Measurements from ENCODE around the gene BTAF1.

Gene BTAF1

DNA sequence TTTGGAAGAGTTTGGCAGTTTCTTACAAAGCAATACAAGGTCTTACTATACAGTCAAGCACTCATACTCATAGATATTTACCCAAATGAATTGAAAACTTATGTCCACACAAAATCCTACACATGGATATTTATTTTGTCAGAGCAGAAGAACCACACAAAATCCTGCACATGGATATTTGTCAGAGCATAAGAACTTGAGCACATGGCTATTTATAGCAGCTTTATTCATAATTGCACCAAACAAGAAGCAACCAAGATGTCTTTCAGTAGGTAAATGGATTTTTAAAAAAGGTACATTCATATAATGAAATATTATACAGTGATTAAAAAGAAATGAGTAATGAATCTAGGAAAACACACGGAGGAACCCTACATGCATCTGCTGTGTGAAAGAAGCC lies 115.4 kb downstream of the BTAF1 start:
- no peaks in the 10 kb centered on the region for H3K79me2 ChIP-seq (ENCODE audit: control insufficient read depth, low read length)
- 0 out of 2 replicates have a peak, but pooled peaks cover 3% of the 10 kb centered on the region for H3F3A ChIP-seq (ENCODE audit: control insufficient read depth, insufficient read depth)
- peaks cover 8% of the 10 kb centered on the region for H3K27me3 ChIP-seq (ENCODE audit: control insufficient read depth, low read length)
- no peaks in the 10 kb centered on the region for H4K20me1 ChIP-seq (ENCODE audit: control insufficient read depth, insufficient read depth, low read depth, low read length)
- TF ChIP-seq EZH2phosphoT487 (IDR thresholded peaks at IDR 0.05; ENCODE audit: borderline replicate concordance, low read length): no peak
- TF ChIP-seq, protein P1, sequence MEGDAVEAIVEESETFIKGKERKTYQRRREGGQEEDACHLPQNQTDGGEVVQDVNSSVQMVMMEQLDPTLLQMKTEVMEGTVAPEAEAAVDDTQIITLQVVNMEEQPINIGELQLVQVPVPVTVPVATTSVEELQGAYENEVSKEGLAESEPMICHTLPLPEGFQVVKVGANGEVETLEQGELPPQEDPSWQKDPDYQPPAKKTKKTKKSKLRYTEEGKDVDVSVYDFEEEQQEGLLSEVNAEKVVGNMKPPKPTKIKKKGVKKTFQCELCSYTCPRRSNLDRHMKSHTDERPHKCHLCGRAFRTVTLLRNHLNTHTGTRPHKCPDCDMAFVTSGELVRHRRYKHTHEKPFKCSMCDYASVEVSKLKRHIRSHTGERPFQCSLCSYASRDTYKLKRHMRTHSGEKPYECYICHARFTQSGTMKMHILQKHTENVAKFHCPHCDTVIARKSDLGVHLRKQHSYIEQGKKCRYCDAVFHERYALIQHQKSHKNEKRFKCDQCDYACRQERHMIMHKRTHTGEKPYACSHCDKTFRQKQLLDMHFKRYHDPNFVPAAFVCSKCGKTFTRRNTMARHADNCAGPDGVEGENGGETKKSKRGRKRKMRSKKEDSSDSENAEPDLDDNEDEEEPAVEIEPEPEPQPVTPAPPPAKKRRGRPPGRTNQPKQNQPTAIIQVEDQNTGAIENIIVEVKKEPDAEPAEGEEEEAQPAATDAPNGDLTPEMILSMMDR (IDR thresholded peaks at IDR 0.05; ENCODE audit: low read depth, low read length, poor library complexity, severe bottlenecking): no peak
- H3K4me2 ChIP-seq (ENCODE audit: low read length): no peak overlapping the region
- H3K36me3 ChIP-seq (ENCODE audit: control insufficient read depth, low read length): no peaks in the 10 kb centered on the region
- no peaks in the 10 kb centered on the region for H3K9me3 ChIP-seq (ENCODE audit: control insufficient read depth, insufficient read depth, low read length)
- H3K27ac ChIP-seq (ENCODE audit: low read depth, low read length): no peak overlapping the region
- 0 out of 2 replicates have a peak, but pooled peaks cover 4% of the 10 kb centered on the region for H3K4me1 ChIP-seq (ENCODE audit: control insufficient read depth, low read length)
- no peaks in the 10 kb centered on the region for H3K9me2 ChIP-seq (replicated peaks; ENCODE audit: control insufficient read depth, low read length)
- H3K4me3 ChIP-seq (ENCODE audit: low read length): no peak overlapping the region

DNA sequence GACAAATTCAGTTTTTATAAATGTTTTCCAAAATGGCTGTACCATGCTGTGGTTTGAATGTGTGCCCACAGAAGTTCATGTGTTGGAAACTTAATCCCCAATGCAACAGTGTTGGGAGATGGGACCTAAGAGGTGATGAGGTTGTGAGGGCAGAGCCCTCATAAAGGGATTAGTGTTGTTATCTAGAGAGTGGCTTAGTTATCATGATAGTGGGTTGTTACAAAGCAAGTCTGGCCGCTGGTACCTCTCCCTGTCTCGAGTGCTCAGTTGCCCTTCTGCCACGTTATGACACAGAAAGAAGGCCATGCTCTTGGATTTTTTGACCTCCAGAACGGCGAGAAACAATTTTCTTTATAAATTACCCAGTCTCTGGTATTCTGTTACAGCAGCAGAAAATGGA lies 119.0 kb downstream of the BTAF1 start:
- no peaks in the 10 kb centered on the region for H4K20me1 ChIP-seq (ENCODE audit: control insufficient read depth, insufficient read depth, low read depth, low read length)
- no peak overlapping the region for H3K27ac ChIP-seq (ENCODE audit: low read depth, low read length)
- H3K9me2 ChIP-seq (replicated peaks; ENCODE audit: control insufficient read depth, low read length): no peaks in the 10 kb centered on the region
- peaks cover 8% of the 10 kb centered on the region for H3K27me3 ChIP-seq (ENCODE audit: control insufficient read depth, low read length)
- no peaks in the 10 kb centered on the region for H3K36me3 ChIP-seq (ENCODE audit: control insufficient read depth, low read length)
- H3K79me2 ChIP-seq (ENCODE audit: control insufficient read depth, low read length): no peaks in the 10 kb centered on the region
- H3K4me2 ChIP-seq (ENCODE audit: low read length): no peak overlapping the region
- 0 out of 2 replicates have a peak, but pooled peaks cover 4% of the 10 kb centered on the region for H3K4me1 ChIP-seq (ENCODE audit: control insufficient read depth, low read length)
- no peaks in the 10 kb centered on the region for H3K9me3 ChIP-seq (ENCODE audit: control insufficient read depth, insufficient read depth, low read length)
- TF ChIP-seq, protein P1 (IDR thresholded peaks at IDR 0.05; ENCODE audit: low read depth, low read length, poor library complexity, severe bottlenecking): no peak
- no peak overlapping the region for H3K4me3 ChIP-seq (ENCODE audit: low read length)
- 0 out of 2 replicates have a peak, but pooled peaks cover 3% of the 10 kb centered on the region for H3F3A ChIP-seq (ENCODE audit: control insufficient read depth, insufficient read depth)

DNA sequence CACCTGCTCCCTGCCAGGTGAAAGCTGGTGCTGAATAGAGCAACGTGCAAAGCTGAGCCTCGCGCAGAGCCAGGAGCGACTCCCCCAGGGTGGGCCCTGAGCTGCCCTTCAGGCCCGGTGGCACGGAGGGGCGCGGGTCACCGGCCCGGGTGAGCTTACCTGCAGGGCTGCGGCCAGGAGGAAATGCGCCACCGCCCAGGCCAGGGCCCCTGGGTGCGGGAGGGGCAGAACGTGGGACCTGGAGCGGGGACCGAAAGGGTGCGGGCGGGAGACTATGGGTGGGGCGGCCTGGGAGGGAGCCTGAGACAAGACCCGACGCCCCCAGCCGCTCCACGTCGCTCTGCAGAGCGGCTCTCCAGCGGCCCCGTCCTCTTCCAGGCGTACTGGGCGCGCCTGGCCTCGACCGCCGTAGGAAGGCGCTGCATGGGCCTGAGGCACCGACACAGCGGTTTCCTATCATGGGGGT lies 122.1 kb downstream of the BTAF1 start:
- no peak overlapping the region for H3K4me3 ChIP-seq (ENCODE audit: low read length)
- peaks cover 9% of the 10 kb centered on the region for H3K4me1 ChIP-seq (ENCODE audit: control insufficient read depth, low read length)
- H3K27ac ChIP-seq (ENCODE audit: low read depth, low read length): no peak overlapping the region
- H3K4me2 ChIP-seq (ENCODE audit: low read length): no peak overlapping the region
- H3K9me3 ChIP-seq (ENCODE audit: control insufficient read depth, insufficient read depth, low read length): no peaks in the 10 kb centered on the region
- H3F3A ChIP-seq (ENCODE audit: control insufficient read depth, insufficient read depth): no peaks in the 10 kb centered on the region
- H3K36me3 ChIP-seq (ENCODE audit: control insufficient read depth, low read length): no peaks in the 10 kb centered on the region
- H3K79me2 ChIP-seq (ENCODE audit: control insufficient read depth, low read length): no peaks in the 10 kb centered on the region
- no peaks in the 10 kb centered on the region for H3K9me2 ChIP-seq (replicated peaks; ENCODE audit: control insufficient read depth, low read length)
- TF ChIP-seq EZH2phosphoT487 (IDR thresholded peaks at IDR 0.05; ENCODE audit: borderline replicate concordance, low read length): no peak
- TF ChIP-seq, protein P1 (IDR thresholded peaks at IDR 0.05; ENCODE audit: low read depth, low read length, poor library complexity, severe bottlenecking): no peak
- H4K20me1 ChIP-seq (ENCODE audit: control insufficient read depth, insufficient read depth, low read depth, low read length): no peaks in the 10 kb centered on the region
- no peaks in the 10 kb centered on the region for H3K27me3 ChIP-seq (ENCODE audit: control insufficient read depth, low read length)

All from DOHH2 (cell line).